ENCODE data around the gene UMODL1.

GRCh38 chr21:42084079-42084478 lies 13.0 kb downstream of the UMODL1 start:
- TF ChIP-seq GATA2 (IDR thresholded peaks at IDR 0.05; ENCODE audit: low read depth, low read length) (no peak), GATA3 (IDR thresholded peaks at IDR 0.05; ENCODE audit: low read depth, low read length) (no peak)

Data from SH-SY5Y (cell line).